HG02852 (cell line): ENCODE results near the gene TNRC18.
A peak's percentile ranks its signal among the peaks of the same experiment; 100 is the strongest.

Source experiments
- ATAC-seq: cut with Tn5 transposase; IDR thresholded peaks from one replicate; pipeline ENCODE4 v1.9.1; 2021; ENCODE audit warnings: mild to moderate bottlenecking, moderate library complexity; ENCODE audit not compliant: unreplicated experiment

TNRC18 gene

GRCh38 chr7:5408777-5409176 lies 14.9 kb downstream of the TNRC18 start:
- ATAC-seq = no peak

GRCh38 chr7:5406957-5407945 lies 16.4 kb downstream of the TNRC18 start:
- no peak for ATAC-seq

GRCh38 chr7:5404421-5404826 lies 19.2 kb downstream of the TNRC18 start:
- no peak for ATAC-seq

GRCh38 chr7:5403442-5403841 lies 20.2 kb downstream of the TNRC18 start:
- no peak for ATAC-seq

GRCh38 chr7:5397736-5398135 lies 25.9 kb downstream of the TNRC18 start:
- no peak for ATAC-seq

- peak; percentile 85 for ATAC-seq
Observed at GRCh38 chr7:5396999-5397663, 26.5 kb downstream of the TNRC18 start.

GRCh38 chr7:5396542-5396941 lies 27.1 kb downstream of the TNRC18 start:
- peak; percentile 47 for ATAC-seq

GRCh38 chr7:5395246-5395645 lies 28.4 kb downstream of the TNRC18 start:
- no peak for ATAC-seq

GRCh38 chr7:5394264-5395105 lies 29.1 kb downstream of the TNRC18 start:
- no peak for ATAC-seq

- ATAC-seq = no peak
Observed at GRCh38 chr7:5393748-5394147, 29.9 kb downstream of the TNRC18 start.

GRCh38 chr7:5393328-5393727 lies 30.3 kb downstream of the TNRC18 start:
- ATAC-seq = no peak

- ATAC-seq = no peak
Observed at GRCh38 chr7:5390918-5391317, 32.7 kb downstream of the TNRC18 start.

- ATAC-seq = no peak
Observed at GRCh38 chr7:5388905-5389433, 34.7 kb downstream of the TNRC18 start.

GRCh38 chr7:5388273-5388901 lies 35.2 kb downstream of the TNRC18 start:
- no peak for ATAC-seq

- ATAC-seq = no peak
Observed at GRCh38 chr7:5387711-5388245, 35.9 kb downstream of the TNRC18 start.

- no peak for ATAC-seq
Observed at GRCh38 chr7:5384618-5385017, 39.0 kb downstream of the TNRC18 start.

- no peak for ATAC-seq
Observed at GRCh38 chr7:5383314-5384098, 40.1 kb downstream of the TNRC18 start.

- no peak for ATAC-seq
Observed at GRCh38 chr7:5382281-5382892, 41.2 kb downstream of the TNRC18 start.
